Renal cortex interstitium (tissue), 11 donors: ENCODE results near the gene YARS1. TPM values are rescaled to one million over a fixed set of nuclear protein-coding genes. Genes with fewer than 3 reads are reported as not detected.

Experiments used
- DNase-seq, 11 donors: peaks; one replicate each; pipeline ENCODE4 v3.0.0-alpha.2; 2013; ENCODE audit warnings: low read depth in 9 of 11, low spot score in 4 of 11; ENCODE audit errors: extremely low read depth in 1 of 11
- polyA plus RNA-seq, 3 donors: library from polyadenylated mRNA; unstranded; fragments of 120-200 nt; gene quantifications; one replicate each; pipeline ENCODE4 v1.2.1, GENCODE V29; 2013; ENCODE audit not compliant: insufficient read length in 3 of 3

YARS1 gene
- polyA plus RNA-seq, 3 donors: 57.3 to 68.0 (median 60.2) TPM

GRCh38 chr1:32757213-32757895 is 59.8 kb downstream of the YARS1 start:
- no peak for DNase-seq

- no peak for DNase-seq
Measured at GRCh38 chr1:32755810-32756159, 61.4 kb downstream of the YARS1 start.

GRCh38 chr1:32755098-32755809 is 61.9 kb downstream of the YARS1 start:
- no peak for DNase-seq

- DNase-seq: peak in 4 of 11 donors; percentile 59 to 77 (median 69)
Measured at GRCh38 chr1:32754317-32755097, 62.7 kb downstream of the YARS1 start.

- peak in 8 of 11 donors; percentile 68 to 85 (median 82) for DNase-seq
Measured at GRCh38 chr1:32753532-32754316, 63.4 kb downstream of the YARS1 start.

GRCh38 chr1:32749771-32750170 is 67.4 kb downstream of the YARS1 start:
- no peak for DNase-seq

- DNase-seq: no peak
Measured at GRCh38 chr1:32749332-32749731, 67.8 kb downstream of the YARS1 start.

GRCh38 chr1:32748926-32749325 is 68.2 kb downstream of the YARS1 start:
- no peak for DNase-seq

GRCh38 chr1:32748348-32748747 is 68.8 kb downstream of the YARS1 start:
- DNase-seq: no peak

GRCh38 chr1:32746130-32746529 is 71.0 kb downstream of the YARS1 start:
- DNase-seq: no peak

GRCh38 chr1:32744071-32744425 is 73.1 kb downstream of the YARS1 start:
- DNase-seq: no peak

GRCh38 chr1:32743380-32744070 is 73.6 kb downstream of the YARS1 start:
- DNase-seq: no peak

GRCh38 chr1:32742956-32743355 is 74.2 kb downstream of the YARS1 start:
- no peak for DNase-seq

- DNase-seq: peak in 1 of 11 donors; percentile 33
Measured at GRCh38 chr1:32742199-32742947, 74.8 kb downstream of the YARS1 start.

GRCh38 chr1:32741413-32742198 is 75.6 kb downstream of the YARS1 start:
- no peak for DNase-seq

- DNase-seq: no peak
Measured at GRCh38 chr1:32741059-32741412, 76.1 kb downstream of the YARS1 start.
